DND-41 (cell line): ENCODE measurements around the gene RHEX.

Source experiments
- ATAC-seq: fragments of 200-7000 bp; cut with Tn5 transposase; 3 replicates; pipeline ENCODE4 v1.9.1; 2021; ENCODE audit warnings: low read depth; ENCODE audit not compliant: insufficient read depth
- DNase-seq: peaks from one replicate; pipeline ENCODE4 v3.0.0-alpha.2; 2020
- H2AFZ ChIP-seq: 2 replicates; pipeline ENCODE4 v1.6.0; 2012; ENCODE audit warnings: low read depth, low read length
- H3K27ac ChIP-seq: 2 replicates; pipeline ENCODE4 v1.5.1; 2012; ENCODE audit warnings: low read length, inconsistent platforms
- H3K27me3 ChIP-seq: fragments of 200-600 bp; sonication (generic); 2 replicates; pipeline ENCODE4 v1.6.0; 2012; ENCODE audit warnings: low read length, mild to moderate bottlenecking, inconsistent platforms; ENCODE audit not compliant: insufficient read depth, poor library complexity
- H3K36me3 ChIP-seq: 2 replicates; pipeline ENCODE4 v1.5.1; 2012; ENCODE audit warnings: low read length, inconsistent platforms; ENCODE audit not compliant: insufficient read depth
- H3K4me1 ChIP-seq: 2 replicates; pipeline ENCODE4 v1.5.1; 2012; ENCODE audit warnings: mild to moderate bottlenecking, low read length; ENCODE audit not compliant: insufficient read depth
- H3K4me2 ChIP-seq: 2 replicates; pipeline ENCODE4 v1.6.0; 2012; ENCODE audit warnings: mild to moderate bottlenecking, moderate library complexity, low read length, inconsistent platforms; ENCODE audit not compliant: insufficient read depth
- H3K4me3 ChIP-seq, 2 experiments: fragments of 200-600 bp in 1 of 2; shearing (Covaris generic) in 1 of 2; 2 replicates each; pipeline ENCODE4 v1.5.1; 2012 to 2016; ENCODE audit warnings: inconsistent platforms in 2 of 2, low read length in 2 of 2, mild to moderate bottlenecking in 2 of 2, low read depth in 1 of 2, moderate library complexity in 1 of 2
- H3K79me2 ChIP-seq: 2 replicates; pipeline ENCODE4 v1.6.0; 2012; ENCODE audit warnings: low read length, inconsistent platforms; ENCODE audit not compliant: insufficient read depth
- H3K9ac ChIP-seq: 2 replicates; pipeline ENCODE4 v1.6.0; 2012; ENCODE audit warnings: low read depth, mild to moderate bottlenecking, inconsistent platforms, low read length, moderate library complexity
- H3K9me3 ChIP-seq: 2 replicates; pipeline ENCODE4 v1.5.1; 2012; ENCODE audit warnings: low read length, moderate library complexity, mild to moderate bottlenecking, inconsistent platforms; ENCODE audit not compliant: insufficient read depth, severe bottlenecking
- H4K20me1 ChIP-seq: 2 replicates; pipeline ENCODE4 v1.6.0; 2012; ENCODE audit warnings: low read length; ENCODE audit not compliant: insufficient read depth
- CTCF ChIP-seq: IDR thresholded peaks from 2 replicates; pipeline ENCODE4 v1.5.1; 2012; ENCODE audit warnings: borderline replicate concordance, low read length, moderate library complexity, mild to moderate bottlenecking; ENCODE audit not compliant: poor library complexity, severe bottlenecking; ENCODE audit errors: extremely low read depth
- EZH2 ChIP-seq: IDR thresholded peaks from 3 replicates; pipeline ENCODE4 v1.6.1; 2012; ENCODE audit warnings: borderline replicate concordance, low read depth, mild to moderate bottlenecking, moderate library complexity, low read length, inconsistent platforms; ENCODE audit not compliant: severe bottlenecking

RHEX gene

DNA sequence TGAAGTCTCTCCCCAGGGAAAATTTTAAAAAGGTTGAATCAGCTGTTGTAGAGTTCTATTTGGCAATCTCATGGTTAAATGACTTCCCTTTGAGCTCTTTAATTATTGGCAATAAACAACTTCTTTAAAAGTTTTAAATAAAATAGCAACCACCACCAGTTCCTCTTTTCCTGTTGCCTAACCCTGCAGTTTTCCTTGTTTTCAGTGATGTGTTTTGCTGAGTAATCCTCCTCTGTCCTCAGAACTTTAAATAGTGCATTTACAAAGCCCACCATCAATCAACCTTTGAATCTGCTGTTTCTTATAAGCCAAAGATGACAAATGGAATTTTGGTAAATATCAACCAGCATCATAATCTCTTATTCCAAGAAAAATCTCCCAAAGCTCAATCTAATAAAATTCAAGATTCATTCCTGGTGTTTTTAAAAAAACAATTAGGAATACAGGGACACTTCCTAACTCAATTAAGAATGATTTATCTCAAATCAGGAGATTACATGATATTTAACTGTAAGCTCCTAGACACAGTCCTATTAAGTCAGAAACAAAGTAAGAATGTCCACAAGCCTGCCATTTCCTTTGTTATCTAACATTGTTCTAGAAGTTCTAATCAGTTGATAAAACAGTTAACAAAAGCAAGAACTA, 49.4 kb downstream of the RHEX start:
- TF ChIP-seq CTCF (no peak), EZH2 (no peak)
- no peaks in the 10 kb centered on the region for H3K4me1 ChIP-seq
- no peak overlapping the region for H3K4me2 ChIP-seq
- H3K36me3 ChIP-seq = no peaks in the 10 kb centered on the region
- no peak overlapping the region for H3K27ac ChIP-seq
- no peaks in the 10 kb centered on the region for H4K20me1 ChIP-seq
- no peak for DNase-seq
- no peaks in the 10 kb centered on the region for H3K9me3 ChIP-seq
- no peak overlapping the region for H3K9ac ChIP-seq
- no peak for ATAC-seq
- no peak overlapping the region for H3K4me3 ChIP-seq
- H2AFZ ChIP-seq = no peak overlapping the region
- peaks cover 17% of the 10 kb centered on the region for H3K27me3 ChIP-seq
- H3K79me2 ChIP-seq = no peaks in the 10 kb centered on the region

DNA sequence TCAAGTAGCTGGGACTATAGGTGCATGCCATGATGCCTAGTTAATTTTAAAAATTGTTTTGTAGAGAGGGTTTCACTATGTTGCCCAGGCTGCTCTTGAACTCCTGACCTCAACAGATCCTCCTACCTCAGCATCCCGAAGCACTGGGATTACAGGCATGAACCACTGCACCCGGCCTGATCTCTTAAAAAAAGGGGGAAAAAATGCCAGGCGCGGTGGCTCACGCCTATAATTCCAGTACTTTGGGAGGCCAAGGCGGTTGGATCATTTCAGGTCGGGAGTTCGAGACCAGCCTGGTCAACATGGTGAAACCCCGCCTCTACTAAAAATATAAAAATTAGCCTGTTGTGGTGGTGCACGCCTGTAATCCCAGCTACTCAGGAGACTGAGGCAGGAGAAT, 51.0 kb downstream of the RHEX start:
- Histone ChIP-seq H3K4me2 (no peak overlapping the region), H3K27me3 (peaks cover 24% of the 10 kb centered on the region), H2AFZ (no peak overlapping the region), H3K4me1 (no peaks in the 10 kb centered on the region), H3K9me3 (no peaks in the 10 kb centered on the region), H4K20me1 (no peaks in the 10 kb centered on the region), H3K36me3 (no peaks in the 10 kb centered on the region), H3K27ac (no peak overlapping the region), H3K9ac (no peak overlapping the region), H3K4me3 (no peak overlapping the region), H3K79me2 (no peaks in the 10 kb centered on the region)
- ATAC-seq (no peak), DNase-seq (no peak)
- TF ChIP-seq CTCF (no peak), EZH2 (no peak)

DNA sequence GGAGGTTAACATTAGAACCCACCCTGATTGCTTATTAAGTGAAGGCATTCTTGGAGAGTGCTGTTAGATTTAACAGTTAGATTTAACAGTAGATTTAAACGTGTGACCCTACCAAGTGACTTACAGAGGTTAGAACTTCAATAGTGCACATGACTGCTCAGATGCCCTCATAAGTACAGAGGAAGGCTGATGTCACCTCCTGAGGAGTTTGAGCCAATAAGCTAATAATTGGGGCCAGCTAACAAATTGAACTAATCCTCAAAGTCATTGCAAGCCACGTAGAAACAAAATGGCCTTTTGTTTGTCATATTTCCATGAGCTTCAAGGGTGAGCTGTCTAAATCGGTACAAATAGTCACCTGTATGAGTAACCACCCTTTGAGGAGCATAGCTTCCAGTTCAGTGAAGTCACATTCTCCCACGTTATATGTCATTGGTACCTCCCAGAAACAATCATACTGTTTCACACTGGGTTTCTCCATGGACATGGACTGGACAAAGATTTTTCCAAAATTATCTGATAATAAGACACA, 52.6 kb downstream of the RHEX start:
- no peak overlapping the region for H3K4me3 ChIP-seq
- no peaks in the 10 kb centered on the region for H3K79me2 ChIP-seq
- no peak overlapping the region for H3K9ac ChIP-seq
- H2AFZ ChIP-seq = no peak overlapping the region
- DNase-seq = no peak
- no peaks in the 10 kb centered on the region for H4K20me1 ChIP-seq
- peaks cover 27% of the 10 kb centered on the region for H3K27me3 ChIP-seq
- TF ChIP-seq EZH2 = no peak
- TF ChIP-seq CTCF = no peak
- ATAC-seq = no peak
- H3K36me3 ChIP-seq = no peaks in the 10 kb centered on the region
- no peak overlapping the region for H3K4me2 ChIP-seq
- H3K4me1 ChIP-seq = no peaks in the 10 kb centered on the region
- no peaks in the 10 kb centered on the region for H3K9me3 ChIP-seq
- no peak overlapping the region for H3K27ac ChIP-seq
